GM19328 (cell line): ENCODE data around the gene TP53TG3E.
"Not testable (repeated sequence)": the region's sequence is repeated elsewhere in the genome, so short reads cannot be mapped to it uniquely, and the experiment has no call there.

Experiments
- ATAC-seq: cut with Tn5 transposase; IDR thresholded peaks from one replicate; pipeline ENCODE4 v1.9.1; 2021; ENCODE audit warnings: mild to moderate bottlenecking, moderate library complexity; ENCODE audit not compliant: unreplicated experiment

TP53TG3E gene, protein sequence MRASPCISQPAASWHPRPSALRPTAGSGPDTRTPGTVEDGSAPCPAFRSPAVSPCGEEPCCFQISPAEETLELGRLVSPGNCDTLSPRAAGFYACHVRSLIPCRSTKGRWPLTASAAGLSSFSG

DNA sequence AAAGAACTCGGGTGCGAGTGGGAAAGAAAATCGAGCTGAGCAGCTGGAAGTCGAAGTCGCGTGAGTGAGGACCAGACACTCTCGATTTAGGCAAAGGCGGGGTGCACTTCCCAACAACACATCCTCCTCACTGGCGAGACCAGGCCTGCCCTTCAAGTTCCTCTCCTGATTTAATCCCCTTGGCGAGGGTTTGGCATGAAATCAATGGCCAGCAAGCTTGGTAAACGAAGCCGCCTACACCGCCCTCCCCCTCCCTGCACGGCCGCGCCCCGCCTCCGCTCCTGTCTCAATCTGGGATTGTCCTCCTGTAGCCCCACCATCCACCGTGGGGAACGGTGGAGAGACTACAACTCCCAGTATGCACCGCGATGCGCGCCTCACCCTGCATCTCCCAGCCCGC lies at the start of gene TP53TG3E:
TP53TG3E (plus strand) TSS at position 301 of the 400 bp plus-strand sequence; CDS start at position 369, 68 bp downstream.
- not testable (repeated sequence) for ATAC-seq

DNA sequence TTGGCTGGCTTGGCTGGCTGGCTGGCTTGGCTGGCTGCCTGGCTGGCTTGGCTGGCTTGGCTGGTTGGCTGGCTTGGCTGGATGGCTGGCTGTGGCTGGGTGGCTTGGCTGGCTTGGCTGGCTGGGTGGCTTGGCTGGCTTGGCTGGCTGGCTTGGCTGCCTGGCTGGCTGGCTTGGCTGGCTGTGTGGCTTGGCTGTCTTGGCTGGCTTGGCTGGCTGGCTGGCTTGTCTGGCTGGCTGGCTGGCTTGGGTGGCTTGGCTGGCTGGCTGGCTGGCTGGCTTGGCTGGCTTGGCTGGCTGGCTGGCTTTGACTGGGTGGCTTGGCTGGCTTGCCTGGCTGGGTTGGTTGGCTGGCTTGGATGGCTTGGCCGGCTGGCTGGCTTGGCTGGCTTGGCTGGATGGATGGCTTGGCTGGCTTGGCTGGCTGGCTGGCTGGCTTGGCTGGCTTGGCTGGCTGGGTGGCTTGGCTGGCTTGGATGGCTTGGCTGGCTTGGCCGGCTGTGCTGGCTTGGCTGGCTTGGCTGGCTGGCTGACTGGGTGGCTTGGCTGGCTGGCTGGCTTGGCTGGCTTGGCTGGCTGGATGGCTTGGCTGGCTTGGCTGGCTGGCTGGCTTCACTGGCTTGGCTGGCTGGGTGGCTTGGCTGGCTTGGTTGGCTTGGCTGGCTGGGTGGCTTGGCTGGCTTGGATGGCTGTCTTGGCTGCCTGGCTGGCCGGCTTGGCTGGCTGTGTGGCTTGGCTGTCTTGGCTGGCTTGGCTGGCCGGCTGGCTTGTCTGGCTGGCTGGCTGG lies 32.3 kb downstream of the TP53TG3E start:
- ATAC-seq: not testable (repeated sequence)

DNA sequence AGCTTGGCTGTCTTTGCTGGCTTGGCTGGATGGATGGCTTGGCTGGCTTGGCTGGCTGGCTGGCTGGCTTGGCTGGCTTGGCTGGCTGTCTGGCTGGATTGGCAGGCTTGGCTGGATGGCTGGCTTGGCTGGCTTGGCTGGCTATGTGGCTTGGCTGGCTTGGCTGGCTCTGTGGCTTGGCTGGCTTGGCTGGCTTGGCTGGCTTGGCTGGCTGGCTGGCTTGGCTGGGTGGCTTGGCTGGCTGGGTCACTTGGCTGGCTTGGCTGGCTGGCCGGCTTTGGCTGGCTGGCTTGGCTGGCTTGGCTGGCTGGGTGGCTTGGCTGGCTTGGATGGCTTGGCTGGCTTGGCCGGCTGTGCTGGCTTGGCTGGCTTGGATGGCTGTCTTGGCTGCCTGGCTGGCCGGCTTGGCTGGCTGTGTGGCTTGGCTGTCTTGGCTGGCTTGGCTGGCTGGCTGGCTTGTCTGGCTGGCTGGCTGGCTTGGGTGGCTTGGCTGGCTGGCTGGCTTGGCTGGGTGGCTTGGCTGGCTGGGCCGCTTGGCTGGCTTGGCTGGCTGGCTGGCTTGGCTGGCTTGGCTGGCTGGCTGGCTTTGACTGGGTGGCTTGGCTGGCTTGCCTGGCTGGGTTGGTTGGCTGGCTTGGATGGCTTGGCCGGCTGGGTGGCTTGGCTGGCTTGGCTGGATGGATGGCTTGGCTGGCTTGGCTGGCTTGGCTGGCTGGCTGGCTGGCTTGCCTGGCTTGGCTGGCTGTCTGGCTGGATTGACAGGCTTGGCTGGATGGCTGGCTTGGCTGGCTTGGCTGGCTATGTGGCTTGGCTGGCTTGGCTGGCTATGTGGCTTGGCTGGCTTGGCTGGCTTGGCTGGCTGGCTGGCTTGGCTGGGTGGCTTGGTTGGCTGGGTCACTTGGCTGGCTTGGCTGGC lies 33.8 kb downstream of the TP53TG3E start:
- not testable (repeated sequence) for ATAC-seq

DNA sequence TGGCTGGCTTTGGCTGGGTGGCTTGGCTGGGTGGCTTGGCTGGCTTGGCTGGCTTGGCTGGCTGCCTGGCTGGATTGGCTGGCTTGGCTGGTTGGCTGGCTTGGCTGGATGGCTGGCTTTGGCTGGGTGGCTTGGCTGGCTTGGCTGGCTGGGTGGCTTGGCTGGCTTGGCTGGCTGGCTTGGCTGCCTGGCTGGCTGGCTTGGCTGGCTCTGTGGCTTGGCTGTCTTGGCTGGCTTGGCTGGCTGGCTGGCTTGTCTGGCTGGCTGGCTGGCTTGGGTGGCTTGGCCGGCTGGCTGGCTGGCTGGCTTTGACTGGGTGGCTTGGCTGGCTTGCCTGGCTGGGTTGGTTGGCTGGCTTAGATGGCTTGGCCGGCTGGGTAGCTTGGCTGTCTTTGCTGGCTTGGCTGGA lies 34.4 kb downstream of the TP53TG3E start:
- ATAC-seq: not testable (repeated sequence)

DNA sequence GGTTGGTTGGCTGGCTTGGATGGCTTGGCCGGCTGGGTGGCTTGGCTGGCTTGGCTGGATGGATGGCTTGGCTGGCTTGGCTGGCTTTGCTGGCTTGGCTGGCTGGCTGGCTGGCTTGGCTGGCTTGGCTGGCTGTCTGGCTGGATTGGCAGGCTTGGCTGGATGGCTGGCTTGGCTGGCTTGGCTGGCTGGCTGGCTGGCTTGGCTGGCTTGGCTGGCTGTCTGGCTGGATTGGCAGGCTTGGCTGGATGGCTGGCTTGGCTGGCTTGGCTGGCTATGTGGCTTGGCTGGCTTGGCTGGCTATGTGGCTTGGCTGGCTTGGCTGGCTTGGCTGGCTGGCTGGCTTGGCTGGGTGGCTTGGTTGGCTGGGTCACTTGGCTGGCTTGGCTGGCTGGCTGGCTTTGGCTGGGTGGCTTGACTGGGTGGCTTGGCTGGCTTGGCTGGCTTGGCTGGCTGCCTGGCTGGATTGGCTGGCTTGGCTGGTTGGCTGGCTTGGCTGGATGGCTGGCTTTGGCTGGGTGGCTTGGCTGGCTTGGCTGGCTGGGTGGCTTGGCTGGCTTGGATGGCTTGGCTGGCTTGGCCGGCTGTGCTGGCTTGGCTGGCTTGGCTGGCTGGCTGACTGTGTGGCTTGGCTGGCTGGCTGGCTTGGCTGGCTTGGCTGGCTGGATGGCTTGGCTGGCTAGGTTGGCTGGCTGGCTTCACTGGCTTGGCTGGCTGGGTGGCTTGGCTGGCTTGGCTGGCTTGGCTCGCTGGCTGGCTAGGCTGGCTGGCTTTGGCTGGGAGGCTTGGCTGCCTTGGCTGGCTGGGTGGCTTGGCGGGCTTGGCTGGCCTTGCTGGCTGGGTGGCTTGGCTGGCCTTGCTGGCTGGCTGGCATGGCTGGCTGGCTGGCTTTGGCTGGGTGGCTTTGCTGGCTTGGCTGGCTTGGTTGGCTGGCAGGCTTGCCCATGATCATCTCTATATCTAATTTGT lies 35.3 kb downstream of the TP53TG3E start:
- ATAC-seq: not testable (repeated sequence)
